DOHH2 (cell line): Measurements from ENCODE around the gene JUP.

Source experiments
- H3F3A ChIP-seq: fragments of 200-600 bp; sonication (generic), shearing (Covaris generic); 2 replicates; pipeline ENCODE4 v1.6.0; 2016; ENCODE audit warnings: antibody characterized with exemption, mild to moderate bottlenecking; ENCODE audit not compliant: control insufficient read depth, insufficient read depth
- H3K27ac ChIP-seq: fragments of 200-600 bp; sonication (generic); 2 replicates; pipeline ENCODE4 v1.5.1; 2014; ENCODE audit warnings: low read depth, mild to moderate bottlenecking, low read length, moderate library complexity
- H3K27me3 ChIP-seq: fragments of 200-600 bp; sonication (generic); 2 replicates; pipeline ENCODE4 v1.6.1; 2014; ENCODE audit warnings: mild to moderate bottlenecking, low read length, mixed read lengths; ENCODE audit not compliant: control insufficient read depth
- H3K36me3 ChIP-seq: fragments of 200-600 bp; sonication (generic); 2 replicates; pipeline ENCODE4 v1.6.1; 2014; ENCODE audit warnings: mild to moderate bottlenecking, low read length, moderate library complexity, mixed read lengths; ENCODE audit not compliant: control insufficient read depth
- H3K4me1 ChIP-seq: fragments of 200-600 bp; sonication (generic); 2 replicates; pipeline ENCODE4 v1.6.1; 2014; ENCODE audit warnings: mild to moderate bottlenecking, low read length, mixed read lengths; ENCODE audit not compliant: control insufficient read depth
- H3K4me2 ChIP-seq: fragments of 200-600 bp; sonication (generic); 2 replicates; pipeline ENCODE4 v1.6.0; 2014; ENCODE audit warnings: mild to moderate bottlenecking, low read length, moderate library complexity
- H3K4me3 ChIP-seq: fragments of 200-600 bp; sonication (generic); 2 replicates; pipeline ENCODE4 v1.5.1; 2014; ENCODE audit warnings: mild to moderate bottlenecking, low read length, mixed read lengths
- H3K79me2 ChIP-seq: fragments of 200-600 bp; sonication (generic); 2 replicates; pipeline ENCODE4 v1.6.1; 2014; ENCODE audit warnings: mild to moderate bottlenecking, low read length, mixed read lengths; ENCODE audit not compliant: control insufficient read depth
- H3K9me2 ChIP-seq: fragments of 200-600 bp; sonication (generic); replicated peaks from 2 replicates; pipeline ENCODE4 v1.6.1; 2014; ENCODE audit warnings: mild to moderate bottlenecking, low read length, mixed read lengths; ENCODE audit not compliant: control insufficient read depth
- H3K9me3 ChIP-seq: fragments of 200-600 bp; sonication (generic); 2 replicates; pipeline ENCODE4 v1.6.1; 2014; ENCODE audit warnings: antibody characterized with exemption, low read length, mixed read lengths; ENCODE audit not compliant: control insufficient read depth, insufficient read depth
- H4K20me1 ChIP-seq: fragments of 200-600 bp; sonication (generic); 2 replicates; pipeline ENCODE4 v1.6.0; 2014; ENCODE audit warnings: low read depth, mild to moderate bottlenecking, antibody characterized with exemption, low read length, moderate library complexity; ENCODE audit not compliant: control insufficient read depth, insufficient read depth
- EZH2phosphoT487 ChIP-seq: fragments of 200-600 bp; sonication (generic); IDR thresholded peaks from 2 replicates; pipeline ENCODE4 v1.6.1; 2017; ENCODE audit warnings: borderline replicate concordance, mild to moderate bottlenecking, antibody characterized with exemption, low read length, moderate library complexity, mixed read lengths
- TF ChIP-seq, protein P1 (sequence below): fragments of 200-600 bp; sonication (generic); IDR thresholded peaks from one replicate; pipeline ENCODE4 v1.5.1; 2014; ENCODE audit warnings: antibody characterized with exemption, mild to moderate bottlenecking, low read depth, low read length; ENCODE audit not compliant: poor library complexity, severe bottlenecking

The JUP gene

GRCh38 chr17:41734139-41734948, 52.2 kb downstream of the JUP start, which contains the start of gene HAP1:
HAP1 (minus strand) TSS chr17:41734643; CDS start chr17:41734634, 9 bp downstream.
- H3K27me3 ChIP-seq: peaks cover 23% of the 10 kb centered on the region
- H3K27ac ChIP-seq: no peak within 1 kb of the TSS
- no peaks in the 10 kb centered on the region for H3K9me2 ChIP-seq
- no peak within 1 kb of the TSS for H3K4me3 ChIP-seq
- no peaks in the 10 kb centered on the region for H3K36me3 ChIP-seq
- no peaks in the 10 kb centered on the region for H3K79me2 ChIP-seq
- peaks cover 11% of the 10 kb centered on the region for H3K4me1 ChIP-seq
- TF ChIP-seq, protein P1, sequence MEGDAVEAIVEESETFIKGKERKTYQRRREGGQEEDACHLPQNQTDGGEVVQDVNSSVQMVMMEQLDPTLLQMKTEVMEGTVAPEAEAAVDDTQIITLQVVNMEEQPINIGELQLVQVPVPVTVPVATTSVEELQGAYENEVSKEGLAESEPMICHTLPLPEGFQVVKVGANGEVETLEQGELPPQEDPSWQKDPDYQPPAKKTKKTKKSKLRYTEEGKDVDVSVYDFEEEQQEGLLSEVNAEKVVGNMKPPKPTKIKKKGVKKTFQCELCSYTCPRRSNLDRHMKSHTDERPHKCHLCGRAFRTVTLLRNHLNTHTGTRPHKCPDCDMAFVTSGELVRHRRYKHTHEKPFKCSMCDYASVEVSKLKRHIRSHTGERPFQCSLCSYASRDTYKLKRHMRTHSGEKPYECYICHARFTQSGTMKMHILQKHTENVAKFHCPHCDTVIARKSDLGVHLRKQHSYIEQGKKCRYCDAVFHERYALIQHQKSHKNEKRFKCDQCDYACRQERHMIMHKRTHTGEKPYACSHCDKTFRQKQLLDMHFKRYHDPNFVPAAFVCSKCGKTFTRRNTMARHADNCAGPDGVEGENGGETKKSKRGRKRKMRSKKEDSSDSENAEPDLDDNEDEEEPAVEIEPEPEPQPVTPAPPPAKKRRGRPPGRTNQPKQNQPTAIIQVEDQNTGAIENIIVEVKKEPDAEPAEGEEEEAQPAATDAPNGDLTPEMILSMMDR: no peak
- TF ChIP-seq EZH2phosphoT487: no peak
- H3K4me2 ChIP-seq: no peak within 1 kb of the TSS
- no peaks in the 10 kb centered on the region for H3K9me3 ChIP-seq
- H4K20me1 ChIP-seq: no peaks in the 10 kb centered on the region
- H3F3A ChIP-seq: no peaks in the 10 kb centered on the region

DNA sequence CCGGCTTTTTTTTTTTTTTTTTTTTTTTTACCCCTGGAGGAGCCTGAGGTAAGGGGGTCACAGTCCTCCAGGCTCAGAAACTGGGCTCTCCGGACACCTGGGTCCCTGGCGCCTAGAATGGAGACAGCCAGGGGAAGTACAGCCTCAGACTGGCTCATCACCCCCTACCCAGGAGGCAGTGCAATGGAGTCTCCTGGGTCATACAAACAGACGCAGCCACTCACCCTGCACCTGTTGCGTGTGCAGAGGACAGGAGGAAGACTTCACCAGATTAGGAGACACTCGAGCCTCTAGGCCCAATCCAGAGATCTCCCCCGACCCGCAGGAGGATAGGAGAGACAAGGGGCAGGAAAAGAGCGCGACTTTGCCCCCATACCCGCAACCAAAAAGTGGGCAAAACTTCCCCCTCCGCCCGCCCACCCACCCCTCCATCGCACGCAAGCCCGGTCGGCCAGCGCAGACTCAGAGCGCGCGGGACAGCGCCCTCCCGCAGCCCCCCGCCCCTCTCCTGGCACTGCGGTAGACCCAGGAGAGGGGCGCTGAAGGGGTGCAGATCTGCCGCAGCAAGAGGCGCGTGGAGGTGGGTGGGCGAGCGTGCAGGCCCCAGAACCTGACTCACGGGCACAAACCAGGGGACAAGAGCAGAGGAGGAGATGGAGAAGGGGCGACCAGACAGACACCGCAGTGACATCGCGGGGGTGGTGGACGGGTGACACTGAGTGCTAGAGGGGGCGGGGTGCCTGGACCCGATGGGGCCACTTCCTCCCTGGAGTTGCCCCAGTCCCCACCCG, 53.0 kb downstream of the JUP start:
- no peak overlapping the region for H3K4me2 ChIP-seq
- H3K4me3 ChIP-seq: no peak overlapping the region

GRCh38 chr17:41731836-41732235, 54.7 kb downstream of the JUP start:
- H4K20me1 ChIP-seq: no peaks in the 10 kb centered on the region
- no peak overlapping the region for H3K4me2 ChIP-seq
- H3K4me1 ChIP-seq: peaks cover 20% of the 10 kb centered on the region
- no peaks in the 10 kb centered on the region for H3K9me3 ChIP-seq
- no peak overlapping the region for H3K4me3 ChIP-seq
- no peaks in the 10 kb centered on the region for H3K36me3 ChIP-seq
- no peak for TF ChIP-seq EZH2phosphoT487
- TF ChIP-seq, protein P1: no peak
- H3K9me2 ChIP-seq: no peaks in the 10 kb centered on the region
- H3K79me2 ChIP-seq: no peaks in the 10 kb centered on the region
- H3K27me3 ChIP-seq: peaks cover 16% of the 10 kb centered on the region
- H3K27ac ChIP-seq: no peak overlapping the region
- no peaks in the 10 kb centered on the region for H3F3A ChIP-seq

More for the DNA sequence above, 53.0 kb downstream of the JUP start:
- Histone ChIP-seq H3K9me3 (no peaks in the 10 kb centered on the region), H3K79me2 (no peaks in the 10 kb centered on the region), H3K4me1 (peaks cover 12% of the 10 kb centered on the region), H3K36me3 (no peaks in the 10 kb centered on the region), H3F3A (no peaks in the 10 kb centered on the region), H3K27me3 (peaks cover 23% of the 10 kb centered on the region), H3K9me2 (no peaks in the 10 kb centered on the region), H4K20me1 (no peaks in the 10 kb centered on the region), H3K27ac (no peak overlapping the region)
- TF ChIP-seq, protein P1: no peak
- no peak for TF ChIP-seq EZH2phosphoT487
